GF-D8 (cell line): ENCODE results near the gene IDI1.
A peak's percentile ranks its signal among the peaks of the same experiment; 100 is the strongest.
"Not testable (repeated sequence)": the region's sequence is repeated elsewhere in the genome, so short reads cannot be mapped to it uniquely, and the experiment has no call there.

Source experiments
- DNase-seq: peaks from one replicate; lab custom pipeline; 2025; lab: John Stamatoyannopoulos, UW

The IDI1 gene

GRCh38 chr10:1063232-1063865 is 14.4 kb upstream of the IDI1 start:
- DNase-seq: peak; percentile 77

GRCh38 chr10:1061930-1062774 is 13.2 kb upstream of the IDI1 start:
- no peak for DNase-seq

GRCh38 chr10:1059902-1060301 is 11.0 kb upstream of the IDI1 start:
- no peak for DNase-seq

GRCh38 chr10:1058017-1058416 is 9.1 kb upstream of the IDI1 start:
- no peak for DNase-seq

GRCh38 chr10:1057106-1057657 is 8.3 kb upstream of the IDI1 start:
- DNase-seq: peak; percentile 47

GRCh38 chr10:1056326-1057105 is 7.6 kb upstream of the IDI1 start, which contains the start of gene WDR37:
Gene WDR37 (plus strand): TSS chr10:1056385. CDS start chr10:1072156, 15,771 bp downstream.
- DNase-seq: peak; percentile 29

- no peak for DNase-seq
These were observed 5.8 kb upstream of the IDI1 start for GRCh38 chr10:1054684-1055083.

GRCh38 chr10:1050554-1050953 is 1.6 kb upstream of the IDI1 start:
- no peak for DNase-seq

GRCh38 chr10:1050145-1050544 is 1.2 kb upstream of the IDI1 start:
- no peak for DNase-seq

- DNase-seq: no peak
These were observed 573 bp upstream of the IDI1 start for GRCh38 chr10:1049425-1049958.

GRCh38 chr10:1048349-1048731 is 579 bp downstream of the IDI1 start:
- DNase-seq: no peak

- DNase-seq: no peak
These were observed 982 bp downstream of the IDI1 start for GRCh38 chr10:1047937-1048336.

GRCh38 chr10:1045415-1045814 is 3.5 kb downstream of the IDI1 start:
- no peak for DNase-seq

GRCh38 chr10:1044964-1045363 is 4.0 kb downstream of the IDI1 start:
- no peak for DNase-seq

GRCh38 chr10:1044146-1044545 is 4.8 kb downstream of the IDI1 start:
- no peak for DNase-seq

- DNase-seq: peak; percentile 95
These were observed 5.4 kb downstream of the IDI1 start for GRCh38 chr10:1043532-1043995.

- no peak for DNase-seq
These were observed 7.4 kb downstream of the IDI1 start for GRCh38 chr10:1041514-1041913.

GRCh38 chr10:1040133-1040532 is 8.8 kb downstream of the IDI1 start:
- no peak for DNase-seq

- not testable (repeated sequence) for DNase-seq
These were observed 10.2 kb downstream of the IDI1 start for GRCh38 chr10:1038769-1039168.

GRCh38 chr10:1037098-1037497 is 11.8 kb downstream of the IDI1 start:
- no peak for DNase-seq

GRCh38 chr10:1036341-1036791 is 12.6 kb downstream of the IDI1 start:
- DNase-seq: no peak

- DNase-seq: no peak
These were observed 13.7 kb downstream of the IDI1 start for GRCh38 chr10:1035201-1035600.
